ENCODE data around the gene RTEL1. TPM values are rescaled to one million over a fixed set of nuclear protein-coding genes. Genes with fewer than 3 reads are reported as not detected.

The RTEL1 gene
- total RNA-seq, 4 donors from 2014 or later, result 8.5 to 38.3 (median 12.7) TPM

GRCh38 chr20:63617092-63617875, 40.8 kb upstream of the RTEL1 start:
- TF ChIP-seq POLR2A (IDR thresholded peaks at IDR 0.05) (no peak), CTCF (IDR thresholded peaks at IDR 0.05) (no peak)
- intact Hi-C loops (cut with DNase I; ENCODE audit: low total_unique reads), result no loop called here
- H3K4me3 ChIP-seq (ENCODE audit: low read depth, poor library complexity, severe bottlenecking), result no peak overlapping the region
- no peak for DNase-seq (ENCODE audit: low spot score in 2 of 2)
- 92 to 94% methylated on average over 36 to 41 of the region's 41 CpGs for WGBS, 2 donors

- no peak for DNase-seq (ENCODE audit: low spot score in 2 of 2)
- 93 to 98% methylated on average over 8 of the region's 8 CpGs for WGBS, 2 donors
- no peak for TF ChIP-seq POLR2A (IDR thresholded peaks at IDR 0.05)
- TF ChIP-seq CTCF (IDR thresholded peaks at IDR 0.05), result no peak
- no peak overlapping the region for H3K4me3 ChIP-seq (ENCODE audit: low read depth, poor library complexity, severe bottlenecking)
- intact Hi-C loops (cut with DNase I; ENCODE audit: low total_unique reads), result no loop called here
Observed at GRCh38 chr20:63617876-63618265, 40.2 kb upstream of the RTEL1 start.

DNA sequence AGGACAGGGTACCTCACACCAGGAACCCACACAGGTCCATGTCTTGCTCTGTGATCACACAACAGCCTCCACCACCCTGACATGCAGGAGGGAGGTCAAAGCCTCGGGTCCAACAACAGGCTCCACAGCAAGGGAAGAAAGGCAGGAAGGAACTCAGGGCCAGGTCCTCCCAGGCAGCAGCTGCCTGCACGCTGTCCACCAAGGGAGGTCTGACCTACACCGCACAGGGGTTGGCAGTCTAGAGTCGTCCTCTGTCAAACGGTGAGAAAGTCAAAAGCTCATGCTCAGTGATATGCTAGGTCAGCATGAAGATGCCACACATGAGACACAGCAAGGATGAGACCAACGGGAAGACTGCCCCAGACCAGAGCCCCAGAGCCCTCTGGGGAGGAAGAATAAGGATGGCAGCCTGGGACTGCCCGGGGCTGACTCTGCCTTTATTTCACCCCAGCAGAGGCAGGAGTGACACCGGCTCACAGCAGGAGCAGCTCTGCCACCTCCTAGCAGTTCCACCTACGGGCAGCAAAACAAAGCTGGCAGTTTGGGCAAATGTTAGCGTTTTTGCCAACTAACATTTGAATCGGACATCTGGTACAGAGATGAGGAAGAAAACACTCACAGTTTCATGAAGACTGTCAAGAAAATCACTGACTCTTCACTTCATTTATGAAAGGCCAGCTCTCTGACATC, 39.7 kb upstream of the RTEL1 start:
- intact Hi-C loops (cut with DNase I; ENCODE audit: low total_unique reads), result no loop called here
- no peak overlapping the region for H3K4me3 ChIP-seq (ENCODE audit: low read depth, poor library complexity, severe bottlenecking)
- no peak for DNase-seq (ENCODE audit: low spot score in 2 of 2)
- TF ChIP-seq CTCF (IDR thresholded peaks at IDR 0.05) (no peak), POLR2A (IDR thresholded peaks at IDR 0.05) (no peak)
- WGBS, 2 donors, result 90 to 91% methylated on average over 11 of the region's 11 CpGs

DNA sequence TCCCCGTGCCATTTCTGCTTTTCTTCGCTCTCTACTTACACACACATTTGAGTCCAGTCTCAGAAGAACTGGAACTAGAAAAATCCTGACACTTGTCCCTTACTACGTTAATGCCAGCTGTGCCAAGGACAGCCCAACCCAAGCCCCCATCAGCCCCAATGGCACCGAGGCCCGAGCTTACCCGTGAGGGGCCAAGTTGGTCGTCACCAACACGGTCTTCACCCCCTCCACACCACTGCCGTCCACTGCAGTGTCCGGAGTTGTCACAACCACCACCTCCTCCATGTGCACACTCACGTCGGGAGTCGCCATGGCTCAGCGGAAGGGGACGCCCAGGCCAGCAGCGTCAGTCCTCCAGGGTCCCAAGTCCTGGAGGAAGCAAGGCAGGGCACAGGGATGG, 39.0 kb upstream of the RTEL1 start:
- 94 to 96% methylated on average over 16 of the region's 16 CpGs for WGBS, 2 donors
- H3K4me3 ChIP-seq (ENCODE audit: low read depth, poor library complexity, severe bottlenecking), result no peak overlapping the region
- intact Hi-C loops (cut with DNase I; ENCODE audit: low total_unique reads), result no loop called here
- no peak for DNase-seq (ENCODE audit: low spot score in 2 of 2)
- TF ChIP-seq CTCF (IDR thresholded peaks at IDR 0.05) (no peak), POLR2A (IDR thresholded peaks at IDR 0.05) (no peak)

- TF ChIP-seq CTCF (IDR thresholded peaks at IDR 0.05) (no peak), POLR2A (IDR thresholded peaks at IDR 0.05) (no peak)
- WGBS, 2 donors, result 82 to 85% methylated on average over 13 of the region's 13 CpGs
- intact Hi-C loops (cut with DNase I; ENCODE audit: low total_unique reads), result no loop called here
- no peak overlapping the region for H3K4me3 ChIP-seq (ENCODE audit: low read depth, poor library complexity, severe bottlenecking)
- no peak for DNase-seq (ENCODE audit: low spot score in 2 of 2)
Observed at GRCh38 chr20:63619505-63619904, 38.6 kb upstream of the RTEL1 start.

Data from lower leg skin (tissue), 4 donors.